ENCODE measurements around the gene SLC38A10. TPM values are rescaled to one million over a fixed set of nuclear protein-coding genes. Genes with fewer than 3 reads are reported as not detected.
A peak's percentile ranks its signal among the peaks of the same experiment; 100 is the strongest.

Gene SLC38A10
- total and polyA plus RNA-seq, 2 of the 13 experiments (the other 11 are each of a cell fraction or from before 2014, with no cell fraction given), result 23.4 to 55.8 TPM

DNA sequence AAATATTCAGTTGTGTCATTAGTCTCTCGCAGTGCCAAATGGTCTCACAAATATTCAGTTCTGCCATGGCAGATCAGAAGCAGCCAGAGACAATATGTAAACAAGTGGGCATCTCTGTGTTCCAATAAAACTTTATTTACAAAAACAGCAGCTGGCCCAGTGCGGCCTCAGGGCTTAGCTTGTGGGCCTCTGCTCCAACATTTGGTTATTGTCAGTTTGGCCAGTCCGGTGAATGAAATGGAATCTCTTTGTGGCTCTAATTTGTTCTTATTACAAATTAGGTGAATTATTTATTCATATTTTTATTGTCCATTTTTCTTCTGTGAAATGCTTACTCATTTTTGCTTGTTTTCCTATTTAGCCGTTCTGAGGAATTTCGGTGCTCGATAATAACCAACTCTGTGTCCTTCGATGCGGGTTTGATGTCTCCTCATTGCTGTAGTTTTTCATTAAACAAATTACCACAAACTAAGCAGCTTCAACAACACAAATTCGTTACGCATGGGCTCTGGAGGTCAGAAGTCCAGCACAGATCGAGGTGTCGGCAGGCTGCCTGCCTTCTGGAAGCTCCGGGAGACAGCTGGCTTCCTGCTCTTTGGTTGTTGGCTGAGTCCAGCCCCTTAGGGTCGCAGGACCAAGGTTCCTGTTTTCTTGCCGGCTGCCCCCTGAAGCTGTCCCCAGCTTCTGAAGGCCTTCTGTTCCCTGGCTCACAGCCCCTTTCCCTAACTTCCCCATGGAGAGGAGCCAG lies 4.1 kb upstream of the SLC38A10 start (continued):
- TF ChIP-seq, protein P1, sequence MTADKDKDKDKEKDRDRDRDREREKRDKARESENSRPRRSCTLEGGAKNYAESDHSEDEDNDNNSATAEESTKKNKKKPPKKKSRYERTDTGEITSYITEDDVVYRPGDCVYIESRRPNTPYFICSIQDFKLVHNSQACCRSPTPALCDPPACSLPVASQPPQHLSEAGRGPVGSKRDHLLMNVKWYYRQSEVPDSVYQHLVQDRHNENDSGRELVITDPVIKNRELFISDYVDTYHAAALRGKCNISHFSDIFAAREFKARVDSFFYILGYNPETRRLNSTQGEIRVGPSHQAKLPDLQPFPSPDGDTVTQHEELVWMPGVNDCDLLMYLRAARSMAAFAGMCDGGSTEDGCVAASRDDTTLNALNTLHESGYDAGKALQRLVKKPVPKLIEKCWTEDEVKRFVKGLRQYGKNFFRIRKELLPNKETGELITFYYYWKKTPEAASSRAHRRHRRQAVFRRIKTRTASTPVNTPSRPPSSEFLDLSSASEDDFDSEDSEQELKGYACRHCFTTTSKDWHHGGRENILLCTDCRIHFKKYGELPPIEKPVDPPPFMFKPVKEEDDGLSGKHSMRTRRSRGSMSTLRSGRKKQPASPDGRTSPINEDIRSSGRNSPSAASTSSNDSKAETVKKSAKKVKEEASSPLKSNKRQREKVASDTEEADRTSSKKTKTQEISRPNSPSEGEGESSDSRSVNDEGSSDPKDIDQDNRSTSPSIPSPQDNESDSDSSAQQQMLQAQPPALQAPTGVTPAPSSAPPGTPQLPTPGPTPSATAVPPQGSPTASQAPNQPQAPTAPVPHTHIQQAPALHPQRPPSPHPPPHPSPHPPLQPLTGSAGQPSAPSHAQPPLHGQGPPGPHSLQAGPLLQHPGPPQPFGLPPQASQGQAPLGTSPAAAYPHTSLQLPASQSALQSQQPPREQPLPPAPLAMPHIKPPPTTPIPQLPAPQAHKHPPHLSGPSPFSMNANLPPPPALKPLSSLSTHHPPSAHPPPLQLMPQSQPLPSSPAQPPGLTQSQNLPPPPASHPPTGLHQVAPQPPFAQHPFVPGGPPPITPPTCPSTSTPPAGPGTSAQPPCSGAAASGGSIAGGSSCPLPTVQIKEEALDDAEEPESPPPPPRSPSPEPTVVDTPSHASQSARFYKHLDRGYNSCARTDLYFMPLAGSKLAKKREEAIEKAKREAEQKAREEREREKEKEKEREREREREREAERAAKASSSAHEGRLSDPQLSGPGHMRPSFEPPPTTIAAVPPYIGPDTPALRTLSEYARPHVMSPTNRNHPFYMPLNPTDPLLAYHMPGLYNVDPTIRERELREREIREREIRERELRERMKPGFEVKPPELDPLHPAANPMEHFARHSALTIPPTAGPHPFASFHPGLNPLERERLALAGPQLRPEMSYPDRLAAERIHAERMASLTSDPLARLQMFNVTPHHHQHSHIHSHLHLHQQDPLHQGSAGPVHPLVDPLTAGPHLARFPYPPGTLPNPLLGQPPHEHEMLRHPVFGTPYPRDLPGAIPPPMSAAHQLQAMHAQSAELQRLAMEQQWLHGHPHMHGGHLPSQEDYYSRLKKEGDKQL (CRISPR knock-in tag; IDR thresholded peaks at IDR 0.05; ENCODE audit: low read depth), result no peak
- TF ChIP-seq, protein P2, sequence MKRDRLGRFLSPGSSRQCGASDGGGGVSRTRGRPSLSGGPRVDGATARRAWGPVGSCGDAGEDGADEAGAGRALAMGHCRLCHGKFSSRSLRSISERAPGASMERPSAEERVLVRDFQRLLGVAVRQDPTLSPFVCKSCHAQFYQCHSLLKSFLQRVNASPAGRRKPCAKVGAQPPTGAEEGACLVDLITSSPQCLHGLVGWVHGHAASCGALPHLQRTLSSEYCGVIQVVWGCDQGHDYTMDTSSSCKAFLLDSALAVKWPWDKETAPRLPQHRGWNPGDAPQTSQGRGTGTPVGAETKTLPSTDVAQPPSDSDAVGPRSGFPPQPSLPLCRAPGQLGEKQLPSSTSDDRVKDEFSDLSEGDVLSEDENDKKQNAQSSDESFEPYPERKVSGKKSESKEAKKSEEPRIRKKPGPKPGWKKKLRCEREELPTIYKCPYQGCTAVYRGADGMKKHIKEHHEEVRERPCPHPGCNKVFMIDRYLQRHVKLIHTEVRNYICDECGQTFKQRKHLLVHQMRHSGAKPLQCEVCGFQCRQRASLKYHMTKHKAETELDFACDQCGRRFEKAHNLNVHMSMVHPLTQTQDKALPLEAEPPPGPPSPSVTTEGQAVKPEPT (CRISPR knock-in tag; IDR thresholded peaks at IDR 0.05; ENCODE audit: low read depth), result no peak
- TF ChIP-seq MBD4 (IDR thresholded peaks at IDR 0.05; ENCODE audit: borderline replicate concordance, low read length), result no peak
- TF ChIP-seq ZFYVE20 (CRISPR knock-in tag; IDR thresholded peaks at IDR 0.05; ENCODE audit: borderline replicate concordance, low read depth), result no peak
- TF ChIP-seq ZMYM2 (CRISPR knock-in tag; IDR thresholded peaks at IDR 0.05), result no peak
- no peak for TF ChIP-seq CENPX (CRISPR knock-in tag; IDR thresholded peaks at IDR 0.05)
- peak; percentile 27; the same call in 1 of the 2 replicates for TF ChIP-seq HNF4A (CRISPR knock-in tag; IDR thresholded peaks at IDR 0.05)
- no peak for TF ChIP-seq ZNF556 (CRISPR knock-in tag; IDR thresholded peaks at IDR 0.05; ENCODE audit: borderline replicate concordance)
- no peak for TF ChIP-seq ZNF207 (IDR thresholded peaks at IDR 0.05; ENCODE audit: borderline replicate concordance)
- peak; percentile 58 for TF ChIP-seq PRPF4 (IDR thresholded peaks at IDR 0.05; ENCODE audit: low read depth, low read length, poor library complexity, severe bottlenecking)
- TF ChIP-seq, protein P3, sequence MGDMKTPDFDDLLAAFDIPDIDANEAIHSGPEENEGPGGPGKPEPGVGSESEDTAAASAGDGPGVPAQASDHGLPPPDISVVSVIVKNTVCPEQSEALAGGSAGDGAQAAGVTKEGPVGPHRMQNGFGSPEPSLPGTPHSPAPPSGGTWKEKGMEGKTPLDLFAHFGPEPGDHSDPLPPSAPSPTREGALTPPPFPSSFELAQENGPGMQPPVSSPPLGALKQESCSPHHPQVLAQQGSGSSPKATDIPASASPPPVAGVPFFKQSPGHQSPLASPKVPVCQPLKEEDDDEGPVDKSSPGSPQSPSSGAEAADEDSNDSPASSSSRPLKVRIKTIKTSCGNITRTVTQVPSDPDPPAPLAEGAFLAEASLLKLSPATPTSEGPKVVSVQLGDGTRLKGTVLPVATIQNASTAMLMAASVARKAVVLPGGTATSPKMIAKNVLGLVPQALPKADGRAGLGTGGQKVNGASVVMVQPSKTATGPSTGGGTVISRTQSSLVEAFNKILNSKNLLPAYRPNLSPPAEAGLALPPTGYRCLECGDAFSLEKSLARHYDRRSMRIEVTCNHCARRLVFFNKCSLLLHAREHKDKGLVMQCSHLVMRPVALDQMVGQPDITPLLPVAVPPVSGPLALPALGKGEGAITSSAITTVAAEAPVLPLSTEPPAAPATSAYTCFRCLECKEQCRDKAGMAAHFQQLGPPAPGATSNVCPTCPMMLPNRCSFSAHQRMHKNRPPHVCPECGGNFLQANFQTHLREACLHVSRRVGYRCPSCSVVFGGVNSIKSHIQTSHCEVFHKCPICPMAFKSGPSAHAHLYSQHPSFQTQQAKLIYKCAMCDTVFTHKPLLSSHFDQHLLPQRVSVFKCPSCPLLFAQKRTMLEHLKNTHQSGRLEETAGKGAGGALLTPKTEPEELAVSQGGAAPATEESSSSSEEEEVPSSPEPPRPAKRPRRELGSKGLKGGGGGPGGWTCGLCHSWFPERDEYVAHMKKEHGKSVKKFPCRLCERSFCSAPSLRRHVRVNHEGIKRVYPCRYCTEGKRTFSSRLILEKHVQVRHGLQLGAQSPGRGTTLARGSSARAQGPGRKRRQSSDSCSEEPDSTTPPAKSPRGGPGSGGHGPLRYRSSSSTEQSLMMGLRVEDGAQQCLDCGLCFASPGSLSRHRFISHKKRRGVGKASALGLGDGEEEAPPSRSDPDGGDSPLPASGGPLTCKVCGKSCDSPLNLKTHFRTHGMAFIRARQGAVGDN (CRISPR knock-in tag; IDR thresholded peaks at IDR 0.05), result peak; percentile 74
- TF ChIP-seq, protein P4, sequence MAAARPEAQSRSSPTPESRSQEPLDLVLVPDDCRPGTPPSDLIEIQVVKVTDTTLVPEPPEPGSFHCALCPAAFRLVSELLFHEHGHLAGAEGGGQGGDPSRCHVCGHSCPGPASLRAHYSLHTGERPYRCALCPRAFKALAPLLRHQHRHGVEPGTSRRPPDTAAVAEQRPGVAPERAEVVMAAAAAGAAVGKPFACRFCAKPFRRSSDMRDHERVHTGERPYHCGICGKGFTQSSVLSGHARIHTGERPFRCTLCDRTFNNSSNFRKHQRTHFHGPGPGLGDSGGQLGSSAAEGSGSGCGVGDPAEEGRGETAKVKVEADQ (CRISPR knock-in tag; IDR thresholded peaks at IDR 0.05; ENCODE audit: borderline replicate concordance), result no peak
- TF ChIP-seq ZFY (CRISPR knock-in tag; IDR thresholded peaks at IDR 0.05), result peak; percentile 53
- TF ChIP-seq, protein P5, sequence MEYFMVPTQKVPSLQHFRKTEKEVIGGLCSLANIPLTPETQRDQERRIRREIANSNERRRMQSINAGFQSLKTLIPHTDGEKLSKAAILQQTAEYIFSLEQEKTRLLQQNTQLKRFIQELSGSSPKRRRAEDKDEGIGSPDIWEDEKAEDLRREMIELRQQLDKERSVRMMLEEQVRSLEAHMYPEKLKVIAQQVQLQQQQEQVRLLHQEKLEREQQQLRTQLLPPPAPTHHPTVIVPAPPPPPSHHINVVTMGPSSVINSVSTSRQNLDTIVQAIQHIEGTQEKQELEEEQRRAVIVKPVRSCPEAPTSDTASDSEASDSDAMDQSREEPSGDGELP (IDR thresholded peaks at IDR 0.05; ENCODE audit: borderline replicate concordance, low read depth), result 0 out of 2 replicates have a peak, but pooled peaks have one; percentile 18

Measured in HepG2 (cell line).